GM18520 (cell line): ENCODE data around the gene NLGN3.
"Not testable (repeated sequence)": the region's sequence is repeated elsewhere in the genome, so short reads cannot be mapped to it uniquely, and the experiment has no call there.

ENCODE experiments used
- ATAC-seq: cut with Tn5 transposase; IDR thresholded peaks from one replicate; pipeline ENCODE4 v1.9.1; 2021; ENCODE audit not compliant: unreplicated experiment

The NLGN3 gene

DNA sequence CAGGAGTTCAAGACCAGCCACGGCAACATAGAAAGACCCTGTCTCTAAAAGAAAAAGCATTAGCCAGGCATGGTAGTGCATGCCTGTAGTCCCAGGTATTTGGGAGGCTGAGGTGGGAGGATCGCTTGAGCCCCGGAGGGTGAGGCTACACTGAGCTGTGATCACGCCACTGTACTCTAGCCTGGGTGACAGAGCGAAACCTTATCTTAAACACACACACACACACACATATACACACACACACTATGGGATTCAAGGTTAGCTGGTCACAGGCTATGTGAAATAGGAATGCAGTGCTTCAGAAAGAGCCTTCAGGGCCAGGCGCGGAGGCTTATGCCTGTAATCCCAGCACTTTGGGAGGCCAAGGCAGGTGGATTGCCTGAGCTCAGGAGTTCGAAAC lies 23.5 kb downstream of the NLGN3 start:
- no peak for ATAC-seq

DNA sequence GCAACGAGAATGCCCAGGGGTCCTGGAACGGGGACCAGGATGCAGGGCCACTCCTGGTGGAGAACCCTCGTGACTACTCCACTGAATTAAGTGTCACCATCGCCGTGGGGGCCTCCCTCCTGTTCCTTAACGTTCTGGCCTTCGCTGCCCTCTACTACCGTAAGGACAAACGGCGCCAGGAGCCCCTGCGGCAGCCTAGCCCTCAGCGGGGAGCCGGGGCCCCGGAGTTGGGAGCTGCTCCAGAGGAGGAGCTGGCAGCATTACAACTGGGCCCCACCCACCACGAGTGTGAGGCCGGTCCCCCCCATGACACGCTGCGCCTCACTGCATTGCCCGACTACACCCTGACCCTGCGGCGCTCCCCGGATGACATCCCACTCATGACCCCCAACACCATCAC lies 24.9 kb downstream of the NLGN3 start:
- ATAC-seq: no peak

DNA sequence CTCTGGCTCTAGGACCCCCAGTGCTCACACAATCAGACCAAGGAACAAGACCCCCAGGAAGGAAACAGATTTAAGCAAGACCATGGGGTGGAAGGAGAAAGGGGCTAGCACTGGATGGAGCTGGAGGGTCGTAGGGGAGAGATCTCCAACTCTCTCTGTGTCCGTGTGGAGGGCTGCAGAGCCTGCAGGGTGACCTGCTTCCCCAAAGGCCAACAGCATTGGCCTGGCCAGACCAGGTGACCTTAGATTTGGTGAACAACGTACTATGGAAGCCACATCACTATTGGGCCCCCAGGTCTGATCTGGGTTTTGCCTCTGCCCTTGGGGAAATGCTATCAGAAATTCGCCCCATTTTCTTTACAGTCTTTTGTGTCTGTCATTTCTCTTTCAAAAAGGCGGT lies 26.0 kb downstream of the NLGN3 start:
- no peak for ATAC-seq

DNA sequence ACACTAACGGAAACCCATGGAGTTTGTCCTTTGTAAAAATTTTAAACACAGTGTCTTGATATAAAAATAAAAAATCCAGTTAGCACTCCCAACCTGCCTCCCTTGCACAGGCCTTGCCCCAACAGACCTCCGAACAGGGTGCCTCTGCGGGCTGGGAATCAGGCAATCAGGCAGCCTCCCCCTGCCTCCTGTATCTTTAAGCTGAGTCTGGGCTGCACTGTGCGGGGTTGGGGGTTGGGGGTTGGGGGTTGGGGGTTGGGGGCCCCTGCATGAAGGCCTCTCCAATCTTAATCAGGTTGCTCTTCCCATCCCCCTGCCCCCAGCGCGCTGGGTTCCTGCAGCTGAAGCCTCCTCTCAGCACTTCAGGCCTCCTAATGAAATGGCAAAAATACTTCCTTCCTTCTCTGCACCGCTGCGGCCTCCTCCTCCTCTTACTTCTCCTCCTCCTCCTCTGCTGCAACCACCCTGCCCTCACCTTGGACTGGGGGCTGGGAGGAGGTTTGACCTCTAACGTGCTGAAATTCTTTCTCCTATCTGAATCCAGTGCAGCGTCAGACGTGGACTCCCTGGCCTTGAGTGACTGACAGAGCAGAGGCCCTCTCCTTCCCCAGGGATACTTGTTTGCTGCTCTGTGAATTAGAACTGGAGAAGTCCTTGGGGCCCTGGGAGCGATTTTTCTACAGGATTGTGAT lies 26.6 kb downstream of the NLGN3 start:
- ATAC-seq: no peak

DNA sequence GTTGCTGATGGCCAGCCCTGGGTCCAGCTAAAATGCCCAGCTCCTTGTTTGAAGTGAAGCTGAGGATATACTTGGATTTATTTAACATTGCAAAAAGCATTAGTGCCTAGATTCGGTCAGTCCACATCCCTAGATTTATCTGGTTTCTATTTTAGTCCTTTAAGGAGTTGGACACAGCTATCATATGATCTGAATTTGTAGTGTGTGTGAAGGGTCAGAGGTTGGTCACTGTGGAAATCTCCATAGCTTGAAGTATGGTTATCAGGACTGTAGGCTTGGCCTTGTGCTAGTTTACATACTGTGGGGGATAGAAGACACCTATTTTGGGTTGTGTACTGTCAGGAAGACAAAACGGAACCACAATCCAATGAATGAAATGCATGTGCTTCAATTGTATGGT lies 28.8 kb downstream of the NLGN3 start:
- ATAC-seq: no peak

DNA sequence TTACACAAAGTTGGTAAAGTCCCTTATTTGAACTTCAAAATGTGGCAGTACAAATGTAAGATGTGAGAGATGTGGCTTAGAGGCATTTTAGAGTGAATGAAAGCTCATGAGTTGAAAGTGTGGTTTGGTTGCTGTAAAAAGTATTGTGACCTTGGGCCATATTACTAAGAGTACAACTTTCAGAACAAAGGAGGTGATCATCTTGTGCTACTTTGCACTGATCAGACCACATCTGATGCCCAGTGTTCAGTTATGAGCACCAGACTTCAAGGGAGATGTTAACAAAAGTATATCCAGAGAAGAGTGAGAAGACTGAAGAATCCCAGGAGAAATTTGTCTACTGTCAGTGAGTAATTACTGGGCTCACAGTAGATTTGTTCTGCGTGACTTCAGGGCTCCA lies 30.2 kb downstream of the NLGN3 start:
- no peak for ATAC-seq

DNA sequence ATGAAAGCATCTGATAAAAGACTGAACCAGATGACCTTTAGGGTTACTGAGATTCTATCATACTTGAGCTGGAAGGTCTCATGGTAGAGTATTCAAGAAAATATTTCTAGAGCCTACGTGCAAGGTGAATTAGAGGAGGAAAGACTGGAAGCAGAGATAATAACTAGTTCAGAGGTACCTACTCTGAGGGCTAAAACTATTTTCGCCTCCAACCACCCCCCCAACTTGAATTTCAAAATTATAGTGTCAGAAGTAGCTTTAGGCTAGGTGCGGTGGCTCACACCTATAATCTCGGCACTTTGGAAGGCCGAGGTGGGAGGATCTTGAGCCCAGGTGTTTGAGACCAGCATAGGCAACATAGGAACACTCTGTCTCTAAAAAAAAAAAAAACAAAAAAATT lies 30.9 kb downstream of the NLGN3 start:
- no peak for ATAC-seq

DNA sequence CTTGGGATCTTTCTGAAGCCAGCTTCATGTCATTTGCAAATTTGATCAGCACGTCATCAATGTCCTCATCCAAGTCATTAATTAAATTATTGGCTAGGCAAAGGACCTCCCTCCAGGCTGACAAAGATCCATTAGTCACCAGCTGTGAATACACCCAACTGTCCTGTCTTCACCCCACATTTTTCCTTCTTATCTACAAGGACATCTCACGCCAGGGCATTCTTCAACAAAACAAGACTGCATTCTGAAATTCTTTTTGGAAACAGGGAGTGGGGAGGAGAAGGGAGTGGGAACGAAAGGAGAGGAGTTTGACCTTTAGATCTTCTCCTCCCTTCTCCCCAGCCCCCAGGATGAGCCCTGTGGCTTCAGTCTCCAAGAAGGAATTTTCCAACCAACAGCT lies 32.7 kb downstream of the NLGN3 start:
- ATAC-seq: no peak

DNA sequence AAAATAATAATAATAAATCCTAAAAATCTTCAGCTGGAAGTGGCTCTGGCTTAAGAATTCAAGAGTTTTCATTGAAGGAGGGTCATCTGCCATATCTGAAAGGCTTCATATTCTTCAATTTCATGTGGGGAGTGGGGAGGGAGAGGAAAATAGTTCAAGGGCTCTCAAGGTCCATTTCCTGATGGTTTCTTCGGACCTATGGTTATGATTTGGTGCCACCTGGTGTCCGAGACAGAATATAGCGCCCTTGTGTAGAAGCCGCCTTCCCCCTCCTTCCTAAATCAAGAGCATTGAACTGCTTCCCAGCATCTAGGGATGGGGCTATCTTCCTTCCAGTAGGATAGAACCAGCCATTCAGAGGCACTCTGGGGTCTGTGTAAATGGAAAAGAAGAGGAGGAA lies 34.3 kb downstream of the NLGN3 start:
- ATAC-seq: no peak

DNA sequence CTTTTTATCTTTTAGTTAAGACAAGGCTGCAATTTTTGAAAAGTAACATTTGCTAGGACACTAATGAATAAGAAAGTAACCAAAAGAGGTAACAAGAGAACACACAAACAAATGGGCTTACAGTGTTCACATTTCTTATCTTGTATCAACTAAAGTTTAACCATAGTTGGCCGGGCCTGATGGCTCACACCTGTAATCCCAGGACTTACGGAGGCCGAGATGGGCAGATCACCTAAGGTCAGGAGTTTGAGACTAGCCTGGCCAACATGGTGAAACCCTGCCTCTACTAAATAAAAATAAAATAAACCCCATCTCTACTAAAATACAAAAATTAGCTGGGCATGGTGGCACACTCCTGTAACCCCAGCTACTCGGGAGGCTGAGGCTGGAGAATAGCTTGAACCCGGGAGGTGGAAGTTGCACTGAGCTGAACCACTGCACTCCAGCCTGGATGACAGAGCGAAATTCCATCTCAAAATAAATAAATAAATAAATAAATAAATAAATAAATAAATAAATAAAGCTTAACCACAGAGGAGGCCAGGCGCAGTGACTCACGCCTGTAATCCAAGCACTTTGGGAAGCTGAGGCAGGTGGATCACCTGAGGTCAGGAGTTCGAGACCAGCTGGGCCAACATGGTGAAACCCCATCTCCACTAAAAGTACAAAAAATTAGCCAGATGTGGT lies 36.1 kb downstream of the NLGN3 start:
- not testable (repeated sequence) for ATAC-seq

DNA sequence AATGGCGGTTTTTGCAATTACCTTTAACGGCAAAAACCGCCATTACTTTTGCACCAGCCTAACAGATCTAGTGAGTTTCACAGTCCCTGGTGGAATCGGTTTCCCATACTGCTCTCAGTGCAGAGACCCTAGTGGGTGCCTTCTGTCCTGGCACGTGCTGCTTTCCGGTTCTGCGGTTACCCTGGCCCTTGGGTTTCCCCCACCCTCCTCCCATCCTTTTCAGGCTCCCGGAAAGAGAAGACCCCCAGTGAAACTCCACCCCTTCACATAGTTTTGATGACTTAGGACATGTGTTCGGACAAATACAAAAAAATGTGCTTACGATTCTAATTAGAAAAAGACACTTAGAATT lies 36.9 kb downstream of the NLGN3 start:
- peak; percentile 16 for ATAC-seq

DNA sequence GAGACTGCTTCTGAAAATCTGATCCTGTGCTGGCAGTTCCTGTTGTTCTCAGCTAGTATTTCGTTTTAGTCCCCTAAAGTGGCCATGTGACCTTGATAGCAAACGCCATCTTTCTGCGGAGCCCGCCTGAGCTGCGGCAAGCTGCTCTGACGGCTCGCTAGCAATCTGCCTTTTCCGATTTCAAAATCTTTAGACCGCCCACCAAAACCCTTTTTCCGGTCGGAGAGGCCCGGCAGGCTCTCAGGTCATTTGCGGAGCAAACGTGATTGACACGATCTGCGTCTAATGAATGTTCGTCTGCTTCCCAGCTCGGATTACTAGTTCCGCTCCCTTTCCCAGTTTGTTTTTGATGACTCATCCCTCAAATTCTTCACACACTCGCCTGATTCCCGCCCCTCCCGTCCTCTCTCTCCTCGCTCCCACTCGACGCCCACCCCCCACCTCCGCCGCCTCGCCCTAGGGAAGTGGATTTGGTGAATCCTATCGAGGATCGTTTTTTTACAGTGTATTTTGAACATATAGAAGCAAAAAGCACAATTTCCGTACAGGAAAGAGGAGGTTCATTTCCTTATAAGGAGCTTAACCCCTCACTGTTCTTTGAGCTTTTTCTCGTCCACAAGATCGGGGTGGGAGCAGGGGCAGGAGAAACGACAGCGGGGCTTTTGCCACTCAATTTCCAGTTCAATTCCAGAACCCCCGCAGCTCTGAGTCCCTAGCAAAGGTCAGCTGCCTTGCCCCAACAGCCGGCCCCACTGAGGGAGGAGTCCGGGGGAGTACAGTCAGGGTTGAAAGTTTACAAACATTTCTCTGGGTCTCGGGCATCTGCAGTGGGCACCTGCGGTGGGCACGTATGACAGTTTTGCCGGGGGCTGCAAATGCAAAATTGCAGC lies 37.5 kb downstream of the NLGN3 start:
- peak; percentile 82 for ATAC-seq

DNA sequence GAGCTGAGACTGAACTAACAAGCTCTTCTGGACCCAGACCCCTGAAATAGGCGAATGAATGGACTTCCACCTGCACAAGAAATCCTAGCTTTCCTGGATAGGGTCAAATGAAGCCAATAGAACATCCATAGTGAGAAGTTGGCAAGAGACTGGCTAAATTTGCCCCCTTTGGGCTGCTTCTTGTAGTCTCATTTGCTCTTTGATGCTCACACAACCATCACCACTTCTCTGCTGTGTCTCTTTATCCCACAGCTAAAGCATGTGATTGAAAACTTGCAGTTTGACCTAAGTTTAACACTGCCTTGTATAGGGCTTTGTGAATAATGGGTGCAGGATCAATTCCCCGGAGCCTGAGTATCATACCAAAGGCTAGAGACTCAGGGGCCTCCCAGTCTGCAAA lies 38.2 kb downstream of the NLGN3 start:
- no peak for ATAC-seq

DNA sequence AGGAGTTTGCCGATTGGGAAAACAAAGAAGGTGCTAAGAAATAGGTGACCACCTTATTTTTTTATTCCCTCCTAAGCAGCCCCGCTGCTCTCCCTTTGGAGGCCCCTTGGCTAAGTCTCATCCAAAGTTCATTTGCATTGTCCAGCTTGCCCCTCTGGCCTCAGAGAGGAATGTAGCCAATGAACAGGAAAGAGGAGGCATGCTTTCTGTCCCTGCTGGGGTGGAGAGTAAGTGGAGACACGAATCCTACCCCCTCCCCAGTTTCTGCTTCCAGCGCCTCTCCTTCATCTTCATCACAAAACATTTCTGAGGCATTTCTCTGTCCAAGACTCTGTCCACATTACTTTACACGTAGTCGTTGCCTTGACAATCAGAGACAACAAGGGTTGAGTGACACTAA lies 38.7 kb downstream of the NLGN3 start:
- no peak for ATAC-seq

DNA sequence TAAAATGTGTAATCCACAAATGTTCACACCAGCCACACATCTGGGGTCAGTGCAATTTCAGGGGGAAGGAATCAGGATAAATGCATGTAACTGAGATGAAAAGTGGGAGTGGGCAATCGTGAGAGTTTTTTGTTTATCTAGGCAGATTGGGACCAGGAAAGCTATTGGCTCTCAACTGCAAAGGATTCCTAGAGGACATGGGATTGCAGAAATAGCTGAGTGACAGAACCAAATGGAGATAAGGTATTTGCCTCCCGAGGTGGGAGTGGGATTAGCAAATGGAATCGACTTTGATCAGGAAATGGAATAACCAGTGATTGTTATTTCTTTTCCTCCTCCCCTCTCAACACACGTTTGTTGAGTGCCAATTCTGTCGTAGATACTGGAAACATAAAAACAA lies 39.5 kb downstream of the NLGN3 start:
- no peak for ATAC-seq

DNA sequence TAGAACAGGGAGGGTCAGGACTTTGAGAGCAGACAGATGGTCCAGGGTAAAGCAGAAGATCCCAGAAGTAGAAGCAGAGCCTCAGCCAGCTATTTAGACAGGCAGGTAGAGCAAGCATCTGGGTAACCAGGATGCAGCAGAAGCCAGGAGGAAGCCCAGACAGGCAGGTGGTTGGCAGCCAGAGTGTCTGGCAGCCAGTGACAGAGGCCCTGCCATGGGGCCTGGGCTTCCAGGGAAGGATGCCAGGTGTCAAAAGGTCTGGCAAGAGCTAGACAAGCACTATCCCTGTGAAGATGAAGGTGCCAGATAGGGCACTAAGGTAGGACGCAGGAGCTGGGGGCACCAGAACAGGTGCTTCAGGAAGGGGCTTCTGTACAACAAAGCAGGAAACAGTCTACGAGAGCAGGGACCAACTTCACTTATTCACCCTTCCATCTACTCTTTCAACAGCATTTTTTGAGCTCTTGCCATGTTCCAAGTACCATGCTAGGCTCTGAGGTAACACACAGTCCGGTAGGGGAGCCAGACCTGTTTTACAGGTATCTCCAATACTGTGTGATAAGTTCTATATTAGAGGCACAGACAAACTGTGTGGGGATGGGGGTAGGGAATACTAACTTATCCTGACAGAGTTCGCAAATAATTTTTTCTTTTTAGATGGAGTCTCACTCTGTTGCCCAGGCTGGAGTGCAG lies 40.3 kb downstream of the NLGN3 start:
- ATAC-seq: no peak

DNA sequence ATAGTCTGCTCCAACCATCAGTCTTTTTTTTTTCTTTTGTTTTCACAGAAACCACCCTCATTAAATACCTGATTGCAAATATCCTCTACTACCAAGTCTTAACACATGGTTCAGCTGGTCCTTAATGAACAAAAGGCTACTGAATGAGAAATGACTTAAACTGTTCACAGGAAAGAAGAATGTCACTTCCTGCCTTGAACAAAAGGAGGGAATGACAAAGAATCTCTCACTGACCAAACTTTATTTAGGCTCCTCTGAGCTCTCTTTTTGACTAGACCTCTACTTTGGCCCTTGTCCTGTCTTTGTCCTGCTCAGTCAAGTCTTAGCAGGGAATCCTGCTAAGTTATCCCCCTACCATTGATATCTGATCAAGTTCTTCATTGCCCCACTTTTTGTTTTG lies 46.6 kb downstream of the NLGN3 start:
- no peak for ATAC-seq

DNA sequence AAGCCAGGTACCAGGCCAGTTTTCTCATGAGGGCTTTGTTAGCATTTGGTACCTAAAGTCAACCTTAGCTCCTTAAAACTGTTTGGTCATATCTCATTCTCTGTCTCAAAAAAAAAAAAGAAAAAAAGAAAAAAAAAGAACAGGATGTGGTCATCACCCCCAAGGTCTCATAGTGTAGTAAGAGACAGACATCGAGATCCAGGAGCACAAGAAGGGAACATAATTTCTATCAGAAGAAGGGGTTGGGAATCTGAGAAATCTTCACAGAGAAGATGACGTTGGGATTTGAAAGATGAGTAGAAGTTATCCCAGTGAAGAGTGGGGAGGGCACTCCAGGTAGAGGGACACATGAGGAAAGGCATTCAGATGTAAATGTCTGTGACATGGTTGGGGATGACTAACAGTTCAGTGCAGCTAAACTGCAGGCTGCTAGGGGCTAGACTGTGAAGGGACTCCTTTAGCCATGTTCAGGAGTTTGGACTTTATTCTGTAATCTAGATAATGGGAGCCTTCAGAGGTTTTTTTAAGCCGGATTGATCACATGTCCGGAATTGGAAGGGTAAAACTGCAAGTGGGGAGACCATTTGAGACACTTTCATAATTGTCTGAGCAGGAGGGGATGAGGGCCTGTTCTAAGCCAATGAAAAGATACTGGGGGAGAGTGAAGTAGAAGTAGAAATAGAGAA lies 51.5 kb downstream of the NLGN3 start:
- no peak for ATAC-seq

DNA sequence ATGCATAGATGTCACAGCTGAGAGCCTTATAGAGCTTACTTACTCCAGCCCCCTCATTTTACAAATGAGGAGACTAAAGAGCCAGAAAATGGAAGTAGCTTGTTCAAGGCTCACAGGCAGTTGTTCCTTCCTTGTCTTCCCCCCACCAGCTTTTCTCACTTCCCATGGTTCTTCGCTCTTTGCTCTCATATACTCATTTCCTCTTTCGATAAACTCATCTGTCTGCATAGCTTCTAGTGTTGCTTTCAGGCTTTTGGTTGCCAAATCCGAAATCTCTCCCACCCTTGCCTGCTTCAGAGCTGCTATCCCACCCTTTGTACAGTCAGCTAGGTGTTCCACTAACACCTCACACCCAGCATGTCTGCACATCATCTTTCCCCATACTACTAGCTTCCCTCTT lies 53.4 kb downstream of the NLGN3 start:
- ATAC-seq: peak; percentile 61

DNA sequence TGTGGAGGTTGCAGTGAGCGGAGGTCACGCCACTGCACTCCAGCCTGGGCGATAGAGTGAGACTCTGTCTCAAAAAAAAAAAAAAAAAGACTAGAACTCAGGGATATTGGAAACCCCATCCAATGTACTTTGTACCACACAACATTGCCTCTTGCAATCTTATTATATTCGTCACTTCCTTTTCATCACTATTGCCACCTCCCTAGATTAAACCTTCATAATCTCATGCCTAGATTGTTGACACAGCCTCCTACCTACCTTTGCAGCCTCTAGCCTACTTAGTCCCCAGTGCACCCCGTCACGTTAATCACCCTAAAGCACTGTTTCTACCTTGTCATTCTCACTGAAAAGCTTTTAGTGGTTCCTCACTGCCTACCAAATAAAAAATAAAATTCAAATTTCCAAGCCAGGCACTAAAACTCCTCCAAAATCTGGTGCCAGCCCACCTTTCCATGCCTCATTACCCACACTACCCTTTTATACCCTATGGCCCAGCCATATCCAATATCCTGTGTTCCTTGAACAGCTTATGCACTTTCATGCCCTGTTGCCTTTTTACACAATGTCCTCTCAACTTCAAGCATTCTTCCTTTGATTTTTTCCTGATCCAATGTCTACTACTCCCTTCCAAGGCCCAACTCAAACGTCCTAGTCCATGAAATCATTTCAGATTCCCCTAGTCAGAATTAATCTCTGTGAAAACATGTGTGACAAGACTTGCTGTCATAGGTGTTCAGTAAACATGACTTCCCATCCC lies 54.8 kb downstream of the NLGN3 start:
- no peak for ATAC-seq
